Sigmoid colon (tissue), 7 donors: Measurements from ENCODE around the gene B3GALT6. TPM values are rescaled to one million over a fixed set of nuclear protein-coding genes. Genes with fewer than 3 reads are reported as not detected.
A peak's percentile ranks its signal among the peaks of the same experiment; 100 is the strongest.

Experiments used
- DNase-seq: peaks from one replicate; pipeline ENCODE4 v3.0.0-alpha.2; 2019
- H3K27ac ChIP-seq, 4 donors: fragments of 200-600 bp; sonication (generic); one replicate each; pipeline ENCODE4 v1.5.1; 2016 to 2019; ENCODE audit warnings: mild to moderate bottlenecking in 1 of 4
- H3K27me3 ChIP-seq, 3 donors: fragments of 200-600 bp; sonication (generic); one replicate each; pipeline ENCODE4 v1.5.1; 2019; ENCODE audit warnings: mild to moderate bottlenecking in 1 of 3
- H3K36me3 ChIP-seq, 4 donors: fragments of 200-600 bp; sonication (generic); one replicate each; pipeline ENCODE4 v1.5.1; 2016 to 2019
- H3K4me1 ChIP-seq, 4 donors: fragments of 200-600 bp; sonication (generic); one replicate each; pipeline ENCODE4 v1.5.1; 2017 to 2019
- H3K4me3 ChIP-seq, 4 donors: fragments of 200-600 bp; sonication (generic); one replicate each; pipeline ENCODE4 v1.5.1; 2017 to 2019; ENCODE audit warnings: mild to moderate bottlenecking in 2 of 4, moderate library complexity in 1 of 4
- H3K9me3 ChIP-seq, 4 donors: fragments of 200-600 bp in 3 of 4; sonication (generic) in 3 of 4; one replicate each; pipeline versions ENCODE4 v1.5.1 to v1.6.1; 2013 to 2019
- CTCF ChIP-seq, 4 experiments: fragments of 450-650 bp in 3 of 4; fragments of 200-600 bp in 1 of 4; IDR thresholded peaks; one replicate each; pipeline ENCODE4 v1.5.1; 2016 to 2019; ENCODE audit warnings: antibody characterized with exemption in 4 of 4, mild to moderate bottlenecking in 3 of 4, moderate library complexity in 2 of 4
- EP300 ChIP-seq, 4 donors: sonication (generic); formaldehyde crosslinking; IDR thresholded peaks; one replicate each; pipeline ENCODE4 v1.6.1; 2017; ENCODE audit warnings: antibody characterized with exemption in 4 of 4
- POLR2A ChIP-seq, 2 donors: fragments of 450-650 bp; IDR thresholded peaks; one replicate each; pipeline ENCODE4 v1.6.1; 2016; ENCODE audit warnings: antibody characterized with exemption in 2 of 2, mild to moderate bottlenecking in 2 of 2, moderate library complexity in 2 of 2
- POLR2AphosphoS5 ChIP-seq, 4 donors: sonication (generic); formaldehyde crosslinking; IDR thresholded peaks; one replicate each; pipeline ENCODE4 v1.6.1; 2017; ENCODE audit warnings: antibody characterized with exemption in 4 of 4
- WGBS, 2 donors: extraction: QIAGEN DNeasy Blood & Tissue Kit; methylation state at CpG; one replicate each; pipeline ENCODE4 v1.1.7; 2013; 5-methylcytosine and 5-hydroxymethylcytosine counted together
- intact Hi-C: fragments of 100-400 bp; cut with DNase I; formaldehyde crosslinking; loops from one replicate; pipeline ENCODE4 v1.15.1; 2023
- polyA plus RNA-seq, 3 donors: library from polyadenylated mRNA; stranded (reverse); fragments of 200-250 nt; gene quantifications; one replicate each; pipeline ENCODE4 v1.2.3, GENCODE V29; 2013
- total RNA-seq, 4 donors: library from RNA; depleted of rRNA; stranded (reverse); fragments of >200 nt; gene quantifications; one replicate each; pipeline ENCODE4 v1.1.0, GENCODE V29; 2016
- donor health status: healthy with polysubstance abuse.
- donor health status: Bipolar disorder and iron deficiency.
- donor health status: healthy.

Gene B3GALT6
- total and polyA plus RNA-seq, 7 donors = 1.8 to 12.5 (median 9.1) TPM

- 35 to 44% methylated on average over 38 of the region's 38 CpGs for WGBS, 2 donors
- H3K27ac ChIP-seq = peak overlapping the region in 1 of 4 donors; percentile 40
Measured at GRCh38 chr1:1208713-1209433, 23.2 kb upstream of the B3GALT6 start.

GRCh38 chr1:1210726-1211540, 21.1 kb upstream of the B3GALT6 start:
- intact Hi-C loops = no loop called here
- Histone ChIP-seq H3K4me3 (no peak overlapping the region), H3K9me3 (no peaks in the 10 kb centered on the region), H3K27ac (no peak overlapping the region), H3K27me3 (peaks cover 4 to 24% (median 12%) of the 10 kb centered on the region in 3 donors), H3K36me3 (peaks cover 0 to 2% (median 0%) of the 10 kb centered on the region in 4 donors), H3K4me1 (peaks cover 0 to 27% (median 26%) of the 10 kb centered on the region in 4 donors)
- TF ChIP-seq EP300 (IDR thresholded peaks at IDR 0.05) (no peak), POLR2A (IDR thresholded peaks at IDR 0.05) (no peak), POLR2AphosphoS5 (IDR thresholded peaks at IDR 0.05) (no peak), CTCF (IDR thresholded peaks at IDR 0.05) (no peak)
- DNase-seq = no peak
- 81 to 93% methylated on average over 31 of the region's 31 CpGs for WGBS, 2 donors

More at GRCh38 chr1:1208713-1209433, 23.2 kb upstream of the B3GALT6 start:
- H3K9me3 ChIP-seq = no peaks in the 10 kb centered on the region
- peak overlapping the region in 3 of 4 donors; percentile 36 to 41 (median 37) for H3K4me3 ChIP-seq
- intact Hi-C loops = loop anchor here (5.0 kb wide), 1 partner anchor 52 kb away; no protein-coding TSS in a partner anchor
- H3K4me1 ChIP-seq = peaks cover 0 to 29% (median 29%) of the 10 kb centered on the region in 4 donors
- no peak for TF ChIP-seq EP300 (IDR thresholded peaks at IDR 0.05)
- TF ChIP-seq POLR2AphosphoS5 (IDR thresholded peaks at IDR 0.05) = no peak
- no peak for TF ChIP-seq POLR2A (IDR thresholded peaks at IDR 0.05)
- TF ChIP-seq CTCF (IDR thresholded peaks at IDR 0.05) = no peak
- peaks cover 4 to 36% (median 20%) of the 10 kb centered on the region in 3 donors for H3K27me3 ChIP-seq
- DNase-seq = no peak
- H3K36me3 ChIP-seq = no peaks in the 10 kb centered on the region

GRCh38 chr1:1211541-1212441, 20.2 kb upstream of the B3GALT6 start:
- Histone ChIP-seq H3K27me3 (peaks cover 1 to 15% (median 3%) of the 10 kb centered on the region in 3 donors), H3K27ac (no peak overlapping the region), H3K9me3 (no peaks in the 10 kb centered on the region), H3K36me3 (peaks cover 0 to 10% (median 6%) of the 10 kb centered on the region in 4 donors), H3K4me1 (peaks cover 0 to 18% (median 18%) of the 10 kb centered on the region in 4 donors), H3K4me3 (peak overlapping the region in 2 of 4 donors; percentile 3 to 25)
- 81 to 87% methylated on average over 28 of the region's 28 CpGs for WGBS, 2 donors
- DNase-seq = no peak
- intact Hi-C loops = no loop called here
- no peak for TF ChIP-seq POLR2A (IDR thresholded peaks at IDR 0.05)

- TF ChIP-seq CTCF (IDR thresholded peaks at IDR 0.05) = no peak
- no peak for TF ChIP-seq EP300 (IDR thresholded peaks at IDR 0.05)
- no peak for TF ChIP-seq POLR2A (IDR thresholded peaks at IDR 0.05)
- TF ChIP-seq POLR2AphosphoS5 (IDR thresholded peaks at IDR 0.05) = no peak
- Histone ChIP-seq H3K27me3 (peaks cover 0 to 6% (median 0%) of the 10 kb centered on the region in 3 donors), H3K4me3 (peak overlapping the region in 3 of 4 donors; percentile 3 to 31 (median 25)), H3K4me1 (peaks cover 0 to 15% (median 11%) of the 10 kb centered on the region in 4 donors), H3K36me3 (peaks cover 6 to 21% (median 16%) of the 10 kb centered on the region in 4 donors), H3K9me3 (no peaks in the 10 kb centered on the region), H3K27ac (no peak overlapping the region)
- DNase-seq = no peak
- WGBS, 2 donors = 38 to 55% methylated on average over 24 of the region's 24 CpGs
- intact Hi-C loops = no loop called here
Measured at GRCh38 chr1:1212780-1213344, 19.2 kb upstream of the B3GALT6 start.
